Colon (tissue), 2 donors: ENCODE measurements around the gene MRTFA.
"Not testable (repeated sequence)": the region's sequence is repeated elsewhere in the genome, so short reads cannot be mapped to it uniquely, and the experiment has no call there.

Experiments
- FAIRE-seq: peaks from 2 replicates; lab custom pipeline; 2012; peaks lifted over from hg19 to GRCh38; lab: Jason Lieb, UNC
- donor health status: control.
- donor health status: control.

MRTFA gene

DNA sequence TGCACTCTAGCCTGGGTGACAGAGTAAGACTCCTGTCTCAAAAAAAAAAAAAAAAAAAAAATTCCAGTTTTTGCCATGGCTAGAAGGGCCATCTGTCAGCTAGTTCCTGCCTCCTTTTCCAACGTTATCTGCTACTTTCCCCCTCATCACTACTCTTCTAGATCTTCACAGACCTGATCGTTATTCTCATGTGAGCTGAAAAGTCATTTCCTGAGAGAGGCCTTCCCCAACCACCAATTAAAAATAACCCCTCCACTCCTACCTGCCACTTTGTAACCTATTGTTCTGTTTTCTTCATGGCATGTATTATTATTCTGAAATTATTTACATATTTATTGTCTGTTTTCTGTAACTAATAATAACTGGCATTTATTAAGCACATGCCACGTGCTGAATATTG is 241.9 kb downstream of the MRTFA start:
- FAIRE-seq: no peak

DNA sequence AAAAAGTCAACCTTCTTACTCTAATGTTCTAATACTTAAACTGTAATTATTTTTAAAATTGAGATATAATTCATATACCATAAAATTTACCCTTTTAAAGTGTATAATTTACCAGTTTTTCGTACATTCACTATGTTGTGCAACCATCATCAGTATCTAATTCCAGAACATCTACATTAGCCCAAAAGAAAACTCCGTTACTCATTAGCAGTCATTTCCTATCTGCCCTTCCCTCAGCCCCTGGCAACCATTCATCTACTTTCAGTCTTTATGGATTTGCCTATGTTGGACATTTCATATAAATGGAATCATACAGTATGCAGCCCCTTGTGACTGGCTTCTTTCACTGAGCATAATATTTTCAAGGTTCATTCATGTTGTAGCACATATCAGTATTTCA is 243.9 kb downstream of the MRTFA start:
- FAIRE-seq: no peak

DNA sequence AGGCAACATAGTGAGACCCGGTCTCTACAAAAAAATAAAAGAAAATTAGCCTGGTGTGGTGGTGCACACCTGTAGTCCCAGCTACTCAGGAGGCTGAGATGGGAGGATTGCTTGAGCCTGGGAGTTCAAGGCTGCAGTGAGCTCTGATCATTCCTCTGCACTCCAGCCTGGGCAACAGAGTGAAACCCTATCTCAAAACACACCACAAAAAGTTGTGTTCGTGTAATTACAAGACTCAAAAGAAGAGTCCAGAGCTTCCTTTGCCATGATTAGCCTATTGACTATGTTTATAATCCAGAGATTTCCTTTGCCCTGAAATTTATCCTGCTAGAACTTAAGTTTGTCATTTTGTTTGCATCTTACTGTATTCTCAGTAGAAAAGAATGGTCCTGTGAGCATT is 245.1 kb downstream of the MRTFA start:
- no peak for FAIRE-seq

DNA sequence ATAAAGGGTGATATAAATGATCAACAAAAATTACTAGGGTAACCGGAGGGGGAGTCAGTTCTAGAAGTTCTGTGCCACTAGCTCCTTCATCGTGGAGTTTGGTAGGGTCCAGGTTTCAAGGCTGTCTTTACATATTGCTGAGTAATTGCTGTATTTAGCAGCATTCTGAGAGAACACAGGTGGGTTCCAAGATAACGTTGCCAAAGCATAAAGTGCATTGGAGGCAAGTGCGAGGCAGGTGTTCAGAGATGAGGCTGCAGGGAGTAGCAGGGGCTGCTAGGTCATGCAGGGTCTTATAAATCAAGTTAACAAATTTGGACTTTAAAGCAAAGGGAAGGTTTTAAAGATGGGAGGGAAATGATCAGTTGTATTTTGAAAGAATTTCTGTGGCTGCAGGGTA is 248.3 kb downstream of the MRTFA start:
- no peak for FAIRE-seq

DNA sequence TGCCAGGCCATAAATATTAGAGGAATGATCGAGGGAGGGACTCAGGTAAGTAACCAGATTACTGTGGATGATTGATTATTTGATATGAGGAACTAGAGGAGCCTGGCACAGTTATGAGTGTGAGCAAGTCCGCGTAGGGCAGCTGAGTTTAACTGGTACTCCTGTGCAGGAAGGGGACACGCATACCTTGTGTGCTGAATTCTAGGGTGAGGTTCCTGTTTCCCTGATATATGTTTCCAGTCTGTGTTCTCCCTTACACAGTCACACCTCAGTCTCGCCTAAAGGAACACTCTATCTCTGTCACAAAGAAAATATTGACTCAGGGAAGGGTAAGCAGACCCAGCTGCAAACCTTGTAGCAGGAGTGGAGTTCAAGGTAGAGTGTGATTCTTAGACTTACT is 248.8 kb downstream of the MRTFA start:
- no peak for FAIRE-seq

DNA sequence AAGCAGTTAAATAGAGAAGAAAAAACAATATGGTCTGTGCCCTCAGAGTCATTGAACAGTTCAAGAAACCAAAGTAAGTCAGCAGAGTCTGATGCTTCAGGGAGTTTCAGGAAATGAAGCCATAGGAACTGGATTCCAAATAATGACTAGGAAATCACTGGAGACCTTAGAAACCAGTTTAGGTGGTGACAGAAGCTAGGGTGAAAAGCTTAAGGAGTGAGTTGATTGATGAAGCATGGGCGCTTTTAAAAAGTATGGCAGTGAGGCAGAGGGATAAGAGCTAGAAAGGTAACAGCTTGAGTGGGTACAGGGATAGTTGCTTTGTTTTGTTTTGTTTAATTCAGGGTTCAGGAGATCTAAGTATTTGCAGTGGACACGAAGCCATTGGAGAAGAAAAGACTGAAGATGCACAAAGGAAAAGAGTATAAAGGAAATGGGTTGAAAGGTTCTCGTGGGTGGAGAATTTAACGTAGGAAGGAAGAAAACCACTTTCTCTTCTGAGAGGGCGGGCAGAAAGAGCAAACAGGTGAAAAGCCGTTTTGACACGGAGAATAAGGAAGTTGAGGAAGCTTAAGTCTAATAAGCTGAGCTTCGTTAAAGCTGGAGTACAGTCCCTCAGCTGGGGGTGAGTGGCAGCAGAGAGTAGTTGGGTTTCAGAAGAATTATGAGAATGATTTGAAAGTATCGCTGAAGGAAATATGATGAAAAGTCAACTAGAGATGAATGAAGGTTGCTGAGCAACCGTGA is 251.3 kb downstream of the MRTFA start:
- FAIRE-seq: peak; percentile 76

DNA sequence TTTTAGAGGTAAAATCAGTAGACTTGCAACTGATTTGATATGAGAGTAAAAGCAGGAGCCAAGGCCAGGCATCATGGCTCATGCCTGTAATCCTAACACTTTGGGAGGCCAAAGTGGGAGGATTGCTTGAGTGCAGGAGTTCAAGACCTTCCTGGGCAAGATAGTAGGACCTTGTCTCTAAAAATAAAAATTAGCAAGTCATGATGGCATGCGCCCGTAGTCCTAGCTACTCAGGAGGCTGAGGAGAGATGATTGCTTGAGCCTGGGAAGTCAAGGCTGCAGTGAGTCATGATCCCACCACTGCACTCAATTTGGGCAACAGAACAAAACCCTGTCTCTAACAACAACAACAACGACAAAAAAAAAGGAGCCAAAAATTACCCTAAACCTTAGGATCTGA is 252.6 kb downstream of the MRTFA start:
- no peak for FAIRE-seq

DNA sequence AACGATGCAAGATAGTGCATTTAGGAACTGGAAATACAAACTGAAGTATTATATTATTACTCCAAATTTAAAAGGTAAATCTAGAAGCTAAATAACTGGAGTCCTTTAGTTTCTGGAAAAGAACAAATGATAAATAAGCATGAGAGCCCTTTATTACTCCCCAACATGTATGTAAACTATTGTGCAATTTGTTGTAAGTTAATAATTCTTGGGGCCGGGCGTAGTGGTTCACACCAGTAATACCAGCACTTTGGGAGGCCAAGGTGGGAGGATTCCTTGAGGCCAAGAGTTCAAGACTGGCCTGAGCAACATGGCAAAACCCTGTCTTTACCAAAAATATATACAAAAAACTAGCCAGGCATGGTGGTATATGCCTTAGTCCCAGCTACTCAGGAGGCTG is 255.1 kb downstream of the MRTFA start:
- no peak for FAIRE-seq

DNA sequence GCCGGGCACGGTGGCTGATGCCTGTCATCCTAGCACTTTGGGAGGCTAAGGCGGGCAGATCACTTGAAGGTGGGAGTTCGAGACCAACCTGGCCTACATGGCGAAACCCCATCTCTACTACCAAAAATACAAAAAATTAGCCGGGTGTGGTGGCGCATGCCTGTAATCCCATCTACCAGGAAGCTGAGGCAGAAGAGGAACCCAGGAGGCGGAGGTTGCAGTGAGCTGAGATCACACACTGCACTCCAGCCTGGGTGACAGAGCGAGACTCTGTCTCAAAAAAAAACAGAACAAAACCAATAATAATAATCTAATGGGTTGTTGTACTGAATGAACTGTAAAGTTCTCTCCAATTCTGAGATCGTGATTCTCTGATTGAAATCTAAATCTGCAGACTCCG is 258.1 kb downstream of the MRTFA start:
- not testable (repeated sequence) for FAIRE-seq

DNA sequence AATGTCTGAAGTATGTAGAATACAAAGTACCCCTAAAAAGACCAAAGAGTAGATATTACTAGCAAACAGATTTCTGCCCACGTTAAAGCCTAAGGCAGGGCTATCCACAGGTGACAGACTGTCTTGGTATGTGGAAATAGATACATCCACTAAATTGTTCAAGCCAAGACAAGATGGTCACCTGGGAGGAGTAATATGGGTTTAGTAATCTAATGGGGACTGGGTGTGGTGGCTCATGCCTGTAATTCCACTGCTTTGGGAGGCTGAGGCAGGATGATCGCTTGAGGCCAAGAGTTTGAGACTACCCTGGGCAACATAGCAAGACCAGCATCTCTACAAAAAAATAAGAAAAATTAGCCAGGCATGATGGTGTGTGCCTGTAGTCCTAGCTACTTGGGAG is 258.6 kb downstream of the MRTFA start:
- FAIRE-seq: no peak

DNA sequence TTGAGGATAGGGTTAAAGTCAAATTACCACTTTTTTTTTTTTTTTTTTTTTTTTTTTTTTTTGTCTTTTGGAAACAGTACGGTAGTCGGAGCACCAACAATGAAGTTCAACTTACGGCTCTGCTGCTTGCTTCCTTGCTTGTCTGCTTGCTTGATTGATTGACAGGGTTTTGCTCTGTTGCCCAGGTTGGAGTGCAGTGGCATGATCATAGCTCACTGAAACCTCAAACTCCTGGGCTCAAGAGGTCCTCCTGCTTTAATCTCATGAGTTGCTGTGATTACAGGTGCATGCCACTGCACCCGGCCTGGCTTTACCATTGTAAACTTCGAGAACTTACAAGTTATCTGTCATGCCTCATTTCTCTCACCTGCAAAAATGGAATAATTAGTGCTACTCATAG is 260.4 kb downstream of the MRTFA start:
- no peak for FAIRE-seq

DNA sequence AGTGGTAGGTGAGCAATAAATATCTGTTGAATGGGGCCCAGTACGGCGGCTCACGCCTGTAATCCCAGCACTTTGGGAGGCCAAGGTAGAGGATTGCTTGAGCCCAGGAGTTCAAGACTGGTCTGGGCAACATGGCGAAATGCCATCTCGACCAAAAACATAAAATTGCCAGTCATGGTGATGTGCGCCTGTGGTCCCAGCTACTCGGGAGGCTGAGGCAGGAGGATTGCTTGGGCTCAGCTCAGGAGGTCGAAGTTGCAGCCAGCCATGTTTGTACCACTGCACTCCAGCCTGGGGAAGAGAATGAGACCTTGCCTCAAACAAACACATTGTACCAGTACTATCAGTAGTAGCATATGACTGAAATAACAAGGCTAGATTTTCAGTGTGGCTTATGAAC is 262.0 kb downstream of the MRTFA start:
- no peak for FAIRE-seq

DNA sequence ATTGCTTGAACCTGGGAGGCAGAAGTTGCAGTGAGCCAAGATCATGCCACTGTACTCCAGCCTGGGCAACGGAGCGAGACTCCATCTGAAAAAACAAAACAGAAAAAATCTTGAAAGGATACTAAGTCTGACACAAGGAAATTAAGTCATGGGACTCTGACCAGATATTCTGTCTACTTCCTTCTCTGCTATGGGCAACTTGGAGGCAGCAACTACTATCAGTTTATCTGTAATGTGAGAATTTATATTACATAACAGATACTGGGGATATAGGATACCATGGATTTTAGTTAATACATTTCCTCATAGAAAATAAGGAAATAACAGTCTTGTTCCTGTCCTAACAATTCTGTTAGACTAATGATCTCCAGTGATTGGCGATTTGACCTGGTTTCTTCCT is 267.7 kb downstream of the MRTFA start:
- no peak for FAIRE-seq

DNA sequence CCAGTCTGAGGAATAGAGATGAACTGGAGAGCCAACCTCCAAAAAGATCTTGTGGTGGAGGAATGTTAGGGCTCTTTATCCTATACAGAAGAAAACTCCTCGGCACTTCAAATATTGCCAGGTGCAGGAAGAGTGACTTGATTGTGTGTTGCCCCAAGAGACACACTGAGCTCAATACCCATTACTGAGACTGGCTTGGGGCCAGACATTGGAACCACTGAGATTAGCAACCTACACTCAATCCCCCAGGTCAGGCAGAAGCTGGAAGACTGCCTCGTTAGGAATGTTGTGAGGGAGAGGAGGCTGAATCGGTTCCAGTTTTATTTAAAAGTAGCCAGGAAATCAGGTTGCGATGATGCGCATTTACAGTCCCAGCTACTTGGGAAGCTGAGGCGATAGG is 268.5 kb downstream of the MRTFA start:
- FAIRE-seq: no peak

DNA sequence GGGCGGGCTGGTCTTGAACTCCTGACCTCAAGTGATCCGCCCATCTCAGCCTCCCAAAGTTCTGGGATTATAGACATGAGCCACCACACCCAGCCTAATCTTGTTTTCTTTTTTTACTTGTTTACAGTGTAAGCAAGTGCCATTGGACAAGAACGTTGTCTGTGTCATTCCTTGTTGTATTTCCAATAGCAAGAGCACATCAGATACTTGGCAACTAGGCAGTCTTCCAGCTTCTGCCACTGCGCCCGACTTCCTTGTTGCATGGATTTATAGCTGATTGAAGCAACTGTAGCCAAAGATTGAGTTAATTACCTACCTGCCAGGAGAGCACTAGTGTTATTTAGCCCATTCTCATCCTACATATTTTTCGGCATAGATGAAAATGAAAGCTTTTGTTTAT is 269.2 kb downstream of the MRTFA start:
- FAIRE-seq: no peak

DNA sequence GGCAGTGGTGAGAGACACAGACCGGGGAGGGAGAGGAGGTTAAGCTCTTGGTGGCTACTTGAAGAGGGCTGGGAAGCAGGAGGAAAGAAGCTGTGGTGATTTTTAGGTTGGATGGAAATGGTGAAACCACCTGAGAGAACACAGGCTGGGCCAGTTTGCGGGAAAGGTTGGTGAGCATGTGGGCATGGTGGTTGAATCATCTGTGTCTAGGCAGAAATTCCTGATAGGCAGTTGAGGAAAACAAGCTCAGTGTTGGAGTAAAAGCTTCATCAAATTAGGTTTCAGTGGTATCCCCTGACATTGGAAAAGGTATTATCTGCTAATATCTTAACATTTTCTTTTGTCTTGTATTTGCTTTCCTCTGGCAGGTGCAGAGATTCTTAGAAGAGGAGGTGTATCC is 270.5 kb downstream of the MRTFA start:
- no peak for FAIRE-seq

DNA sequence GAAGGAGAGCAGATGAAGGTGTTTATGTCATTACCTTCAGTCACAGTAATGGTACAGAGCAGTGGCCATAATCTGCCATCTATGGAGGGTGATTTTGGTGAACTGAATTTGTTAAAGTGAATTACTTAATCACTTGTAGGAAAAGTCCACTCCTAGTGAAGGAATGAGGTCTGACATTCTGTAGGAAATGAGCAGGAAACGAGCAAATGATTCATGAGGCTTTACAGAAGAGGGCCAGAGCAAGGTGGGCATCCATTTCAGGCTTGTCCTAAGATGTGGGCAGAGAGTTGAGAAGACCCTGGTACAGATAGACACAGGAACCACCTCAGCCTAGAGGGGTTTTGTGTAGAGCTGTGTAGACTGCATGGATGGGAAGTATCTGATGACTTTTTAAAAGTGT is 272.1 kb downstream of the MRTFA start:
- no peak for FAIRE-seq

DNA sequence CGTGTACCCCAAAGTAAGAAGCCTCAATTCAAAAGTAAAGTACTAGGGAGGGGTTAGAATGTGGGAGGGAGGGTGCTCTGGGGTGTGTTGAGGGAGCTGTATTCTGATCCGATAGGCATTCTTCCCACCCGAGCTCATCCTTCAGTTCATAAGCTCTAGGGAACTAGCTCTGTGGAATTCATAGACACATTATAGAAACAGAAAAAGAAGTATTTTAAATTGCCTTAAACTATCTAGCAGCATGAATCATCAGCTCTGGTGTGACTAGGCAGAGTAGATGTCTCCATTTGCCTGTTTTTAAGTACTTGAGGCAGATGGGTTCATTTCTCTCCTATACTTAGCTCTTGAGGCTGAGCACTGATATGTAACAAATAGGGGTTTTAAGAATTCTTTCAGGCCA is 273.5 kb downstream of the MRTFA start:
- no peak for FAIRE-seq

DNA sequence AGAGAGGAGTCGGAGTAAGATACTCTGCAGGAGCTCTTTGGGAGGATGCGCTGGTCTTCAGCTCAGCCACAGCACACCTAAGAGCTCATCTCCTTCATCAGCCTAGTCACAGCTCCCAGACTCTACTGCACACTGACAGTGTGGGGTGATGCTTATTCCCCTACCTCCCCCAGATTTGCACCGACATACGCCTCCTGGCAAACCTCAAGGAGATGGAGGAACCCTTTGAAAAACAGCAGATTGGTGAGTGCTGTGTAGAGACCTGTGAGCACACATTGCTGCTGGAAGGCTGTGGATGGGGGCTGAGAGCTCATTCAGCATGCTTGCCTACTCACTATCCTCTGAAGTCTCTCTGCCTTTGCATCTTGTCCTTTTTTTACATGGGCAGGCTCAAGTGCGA is 275.4 kb downstream of the MRTFA start:
- FAIRE-seq: no peak
